ENCODE measurements around the gene GIGYF1. TPM values are rescaled to one million over a fixed set of nuclear protein-coding genes. Genes with fewer than 3 reads are reported as not detected.
A peak's percentile ranks its signal among the peaks of the same experiment; 100 is the strongest.

Gene GIGYF1
- total and polyA plus RNA-seq, 2 of the 4 experiments (the other 2 are of a cell fraction) = 3.0 to 10.7 TPM

DNA sequence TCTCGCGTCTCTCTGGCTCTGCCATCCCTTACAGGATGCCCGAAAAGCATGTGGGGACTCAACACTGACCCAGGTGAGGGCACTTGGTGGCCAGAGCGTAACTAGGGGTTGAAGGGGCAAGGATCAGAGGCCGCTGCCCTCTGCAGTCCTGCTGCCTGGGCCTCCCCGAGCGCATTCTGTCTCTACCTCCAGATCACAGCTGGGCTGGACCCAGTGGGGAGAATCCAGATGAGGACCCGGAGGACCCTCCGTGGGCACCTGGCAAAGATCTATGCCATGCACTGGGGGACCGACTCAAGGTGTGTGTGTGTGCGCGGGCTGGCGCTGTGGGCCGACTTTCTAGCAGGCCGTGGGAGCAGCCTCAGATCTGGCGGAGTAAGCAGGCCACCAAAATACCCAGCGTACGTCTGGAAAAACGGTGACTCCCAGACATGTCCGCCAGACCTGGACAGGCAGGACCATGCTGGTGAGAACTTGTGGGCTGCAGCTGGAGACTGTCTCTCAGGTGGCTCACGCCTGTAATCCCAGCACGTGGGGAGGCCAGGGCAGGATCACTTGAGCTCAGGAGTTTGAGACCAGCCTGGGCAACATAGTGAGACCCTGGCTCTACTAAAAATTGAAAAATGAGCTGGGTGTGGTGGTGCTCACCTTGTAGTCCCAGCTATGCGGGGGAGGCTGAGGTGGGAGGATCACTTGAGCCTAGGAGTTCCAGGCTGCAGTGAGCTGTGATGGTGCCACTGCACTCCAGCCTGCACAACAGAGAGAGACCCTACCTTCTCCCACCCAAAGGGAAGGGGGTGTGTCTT, 17.3 kb downstream of the GIGYF1 start:
- H2BK5ac ChIP-seq (ENCODE audit: low read depth, low read length, poor library complexity, severe bottlenecking) = peak overlapping the region; percentile 46
- H4K20me1 ChIP-seq (ENCODE audit: insufficient read depth, low read length) = peaks cover 51% of the 10 kb centered on the region
- H2BK15ac ChIP-seq (ENCODE audit: low read depth, low read length) = no peak overlapping the region
- H3K36me3 ChIP-seq (ENCODE audit: control insufficient read depth, insufficient read depth, low read length) = peaks cover 46% of the 10 kb centered on the region
- no peak overlapping the region for H3K18ac ChIP-seq (ENCODE audit: low read depth, low read length)
- ATAC-seq (ENCODE audit: low read depth) (no peak), DNase-seq (no peak)
- intact Hi-C loops (cut with micrococcal nuclease) = no loop called here
- H2BK120ac ChIP-seq (ENCODE audit: low read depth, low read length) = no peak overlapping the region
- H3K9me3 ChIP-seq (ENCODE audit: control insufficient read depth, insufficient read depth, low read length) = no peaks in the 10 kb centered on the region
- 87% methylated on average over 19 of the region's 23 CpGs; no CpG with 5 or more reads in 1 of the 2 experiments for WGBS, 2 experiments (ENCODE audit: extremely low coverage in 2 of 2, insufficient read length in 1 of 2)
- no peak overlapping the region for H2AK9ac ChIP-seq (replicated peaks; ENCODE audit: low read depth, low read length, poor library complexity)
- peak overlapping the region; percentile 64; the same call in 1 of the 2 replicates for H2AK5ac ChIP-seq (ENCODE audit: low read depth, low read length)
- no peak overlapping the region for H3K4ac ChIP-seq (ENCODE audit: low read depth, low read length)
- H3K27me3 ChIP-seq (ENCODE audit: control insufficient read depth, insufficient read depth, low read length) = no peaks in the 10 kb centered on the region
- no peak overlapping the region for H4K5ac ChIP-seq (ENCODE audit: low read depth, low read length)
- CTCF ChIA-PET = interaction anchor here (1.5 kb wide), 1 partner anchor 15 kb away, joined by 5 read pairs; no protein-coding TSS in a partner anchor
- H4K8ac ChIP-seq (ENCODE audit: low read depth in 2 of 2, low read length in 2 of 2) = no peak overlapping the region
- POLR2A ChIA-PET (ENCODE audit: unreplicated experiment) = interaction anchor here (0.5 to 0.6 kb wide), 2 partner anchors 11 to 116 kb away, joined by 7 to 19 read pairs; no protein-coding TSS in a partner anchor
- no peaks in the 10 kb centered on the region for H3K9me1 ChIP-seq (ENCODE audit: insufficient read depth, low read length)
- H3K27ac ChIP-seq (ENCODE audit: insufficient read depth, low read length) = peak overlapping the region; percentile 84
- no peak overlapping the region for H2AFZ ChIP-seq (replicated peaks; ENCODE audit: low read length, poor library complexity)
- in situ Hi-C loops (cut with MboI; ENCODE audit: low sequenced_read_pairs) = loop anchor here (10.0 kb wide), 1 partner anchor 202 kb away; the partner anchor contains the start of gene TSC22D4
- peaks cover 13 to 50% of the 10 kb centered on the region in 2 experiments for H3K79me1 ChIP-seq (ENCODE audit: low read depth in 1 of 2, low read length in 2 of 2)
- 0 out of 2 replicates have a peak overlapping the region, but pooled peaks have one; percentile 73 for H4K91ac ChIP-seq (ENCODE audit: insufficient read depth, low read depth, low read length)
- H3K56ac ChIP-seq (ENCODE audit: extremely low read depth, insufficient read depth, low read length) = no peak overlapping the region
- H3K9ac ChIP-seq (ENCODE audit: low read depth, low read length) = peak overlapping the region; percentile 83
- H3K4me1 ChIP-seq (ENCODE audit: control insufficient read depth, insufficient read depth, low read length) = peaks cover 4% of the 10 kb centered on the region
- H2BK20ac ChIP-seq (ENCODE audit: low read depth, low read length) = no peak overlapping the region
- H3K23ac ChIP-seq (ENCODE audit: low read depth, low read length) = no peak overlapping the region; the same call in 1 of the 2 replicates
- peak overlapping the region; percentile 75; the same call in 1 of the 2 replicates for H3K4me2 ChIP-seq (ENCODE audit: low read depth, low read length)
- peak overlapping the region; percentile 85; the same call in 1 of the 2 replicates for H3K4me3 ChIP-seq (ENCODE audit: insufficient read depth, low read depth, low read length)
- no peak for TF ChIP-seq CHD1 (IDR thresholded peaks at IDR 0.05; ENCODE audit: low read depth, low read length)
- no peak for TF ChIP-seq RAD21 (IDR thresholded peaks at IDR 0.05; ENCODE audit: low read length)
- no peak for TF ChIP-seq MXI1 (IDR thresholded peaks at IDR 0.05; ENCODE audit: borderline replicate concordance, low read depth, low read length)
- TF ChIP-seq CEBPB (IDR thresholded peaks at IDR 0.05; ENCODE audit: low read depth, low read length) = no peak
- TF ChIP-seq, protein P1, sequence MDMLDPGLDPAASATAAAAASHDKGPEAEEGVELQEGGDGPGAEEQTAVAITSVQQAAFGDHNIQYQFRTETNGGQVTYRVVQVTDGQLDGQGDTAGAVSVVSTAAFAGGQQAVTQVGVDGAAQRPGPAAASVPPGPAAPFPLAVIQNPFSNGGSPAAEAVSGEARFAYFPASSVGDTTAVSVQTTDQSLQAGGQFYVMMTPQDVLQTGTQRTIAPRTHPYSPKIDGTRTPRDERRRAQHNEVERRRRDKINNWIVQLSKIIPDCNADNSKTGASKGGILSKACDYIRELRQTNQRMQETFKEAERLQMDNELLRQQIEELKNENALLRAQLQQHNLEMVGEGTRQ (IDR thresholded peaks at IDR 0.05; ENCODE audit: low read depth, low read length) = no peak
- TF ChIP-seq BHLHE40 (IDR thresholded peaks at IDR 0.05; ENCODE audit: low read depth, low read length) = no peak
- no peak for TF ChIP-seq POLR2A (IDR thresholded peaks at IDR 0.05; ENCODE audit: low read depth, low read length)
- no peak for TF ChIP-seq MAFK (IDR thresholded peaks at IDR 0.05; ENCODE audit: low read depth, low read length)
- H3K14ac ChIP-seq (replicated peaks; ENCODE audit: low read depth, low read length) = no peak overlapping the region
- no TSS peak for BruUV-seq (replicated peaks)
- dilution Hi-C loops (cut with HindIII; ENCODE audit: low sequenced_read_pairs, unreplicated experiment) = no loop called here

Measured in IMR-90 (cell line).